Inferior parietal cortex (tissue), 1 donor: ENCODE results near the gene BAG1.

Source experiments
- DNase-seq: peaks from one replicate; pipeline ENCODE4 v3.0.0-alpha.2; 2016; ENCODE audit errors: extremely low spot score

Gene BAG1

DNA sequence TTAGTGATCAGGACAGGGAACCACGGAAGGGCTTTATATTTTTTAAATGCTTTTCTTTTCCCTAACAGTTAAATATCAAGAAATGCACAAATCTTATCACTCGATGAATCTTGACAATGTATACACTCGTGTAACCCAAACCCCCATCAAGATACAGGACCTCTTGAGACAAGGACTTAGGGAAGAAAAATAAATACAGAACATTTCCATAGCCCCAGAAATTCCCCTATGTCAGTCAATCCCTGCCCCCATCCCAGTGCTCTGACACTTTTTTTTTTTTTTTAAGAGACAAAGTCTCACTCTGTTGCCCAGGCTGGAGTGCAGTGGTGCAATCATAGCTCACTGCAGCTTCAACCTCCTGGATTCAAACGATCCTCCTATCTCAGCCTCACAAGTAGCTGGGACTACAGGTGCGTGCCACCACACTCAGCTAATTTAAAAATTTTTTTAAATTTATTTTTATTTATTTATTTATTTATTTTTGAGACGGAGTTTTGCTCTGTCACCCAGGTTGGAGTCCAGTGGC, 21.8 kb downstream of the BAG1 start:
- no peak for DNase-seq

GRCh38 chr9:33241298-33241697, 23.2 kb downstream of the BAG1 start:
- no peak for DNase-seq

GRCh38 chr9:33239921-33240320, 24.6 kb downstream of the BAG1 start, which contains the start of gene SPINK4:
Gene SPINK4, plus strand, starts transcription at chr9:33240167. Its CDS starts 42 bp downstream, at chr9:33240209.
- DNase-seq: no peak

DNA sequence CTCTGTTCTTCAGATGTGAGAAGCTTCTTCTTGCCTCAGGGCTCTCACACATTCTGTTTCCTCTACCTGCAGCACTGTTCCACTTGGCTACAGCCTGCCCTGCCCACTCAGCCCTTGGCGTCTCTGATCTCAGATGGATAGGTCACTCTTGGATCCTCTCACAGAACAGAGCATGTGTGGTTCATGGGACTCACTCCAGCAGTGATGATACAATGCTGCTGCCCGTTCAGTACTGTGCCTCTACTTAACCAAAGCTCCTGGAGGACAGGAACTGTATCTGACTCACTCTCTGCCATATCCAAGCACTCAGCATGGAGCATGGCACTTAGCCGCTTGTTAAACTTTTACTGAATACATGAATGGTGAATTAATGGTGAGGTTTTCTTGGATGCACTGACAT, 27.9 kb downstream of the BAG1 start:
- DNase-seq: no peak

GRCh38 chr9:33234511-33235467, 29.7 kb downstream of the BAG1 start:
- no peak for DNase-seq

DNA sequence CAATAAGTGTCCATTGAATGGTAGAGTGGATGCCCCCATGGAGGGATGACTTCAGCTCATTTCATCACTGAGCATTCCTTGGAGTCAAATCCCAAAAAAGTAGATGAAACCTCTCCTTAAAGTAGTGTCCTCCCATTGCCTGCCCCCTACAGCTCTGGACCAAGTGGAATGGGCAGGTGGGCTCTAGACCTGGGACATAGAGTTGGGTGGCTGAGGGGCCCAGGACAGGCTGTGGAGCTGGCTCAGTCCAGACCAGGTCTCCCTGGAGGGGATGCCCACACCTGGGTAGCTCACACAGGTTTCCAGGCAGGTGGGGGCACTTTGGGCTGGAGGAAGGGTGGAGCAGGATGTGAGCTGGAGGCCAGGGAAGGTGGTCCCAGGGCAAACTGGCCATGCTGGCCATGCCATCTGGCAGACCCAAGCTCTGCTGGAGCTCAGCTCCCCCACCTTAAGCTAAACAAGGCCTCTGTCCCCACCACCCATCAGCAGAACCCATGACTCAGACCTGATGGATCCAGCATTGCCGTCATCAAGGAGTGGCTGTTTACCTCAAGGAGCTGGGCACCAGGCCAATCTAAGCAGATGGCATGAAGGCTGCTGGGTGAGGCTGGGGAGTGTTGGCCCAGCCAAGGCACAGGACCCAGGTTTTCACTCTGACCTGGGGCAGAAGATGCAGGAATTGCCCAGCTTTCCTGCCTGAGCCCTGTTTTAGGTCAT, 30.7 kb downstream of the BAG1 start:
- no peak for DNase-seq

DNA sequence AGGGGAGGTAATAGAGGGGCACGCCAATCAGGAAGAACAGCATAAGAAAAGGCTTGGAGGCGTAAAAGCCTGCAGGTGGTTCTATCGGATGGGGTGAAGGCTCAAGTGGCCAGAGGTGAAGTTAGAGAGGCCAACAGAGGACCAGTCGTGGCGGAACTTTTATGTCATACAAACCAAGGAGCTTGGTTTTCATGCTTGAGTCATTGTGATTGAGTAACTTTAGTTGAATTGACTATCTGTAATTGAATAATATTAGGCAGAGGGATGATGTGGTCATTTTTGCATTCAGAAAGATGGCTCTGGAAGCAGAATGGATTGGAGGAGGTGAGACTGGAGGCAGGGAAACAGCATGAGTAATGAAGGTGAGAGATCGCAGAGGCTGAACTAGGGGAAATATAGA, 31.7 kb downstream of the BAG1 start:
- DNase-seq: no peak

DNA sequence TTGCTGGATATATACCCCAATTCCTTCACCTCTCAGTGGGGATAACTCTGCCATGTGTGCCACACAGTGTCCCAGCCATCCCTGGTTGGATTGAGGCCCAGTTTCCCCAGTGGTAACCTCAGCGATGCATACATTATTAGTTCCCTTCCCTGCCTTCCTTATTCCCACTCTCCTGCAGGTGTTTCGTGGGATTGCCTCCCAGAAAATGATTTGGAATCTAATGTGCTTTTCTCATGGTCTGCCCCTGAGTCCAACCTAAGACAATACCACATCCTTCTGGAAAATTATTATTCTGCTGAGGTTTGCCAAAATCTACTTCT, 32.9 kb downstream of the BAG1 start:
- no peak for DNase-seq

DNA sequence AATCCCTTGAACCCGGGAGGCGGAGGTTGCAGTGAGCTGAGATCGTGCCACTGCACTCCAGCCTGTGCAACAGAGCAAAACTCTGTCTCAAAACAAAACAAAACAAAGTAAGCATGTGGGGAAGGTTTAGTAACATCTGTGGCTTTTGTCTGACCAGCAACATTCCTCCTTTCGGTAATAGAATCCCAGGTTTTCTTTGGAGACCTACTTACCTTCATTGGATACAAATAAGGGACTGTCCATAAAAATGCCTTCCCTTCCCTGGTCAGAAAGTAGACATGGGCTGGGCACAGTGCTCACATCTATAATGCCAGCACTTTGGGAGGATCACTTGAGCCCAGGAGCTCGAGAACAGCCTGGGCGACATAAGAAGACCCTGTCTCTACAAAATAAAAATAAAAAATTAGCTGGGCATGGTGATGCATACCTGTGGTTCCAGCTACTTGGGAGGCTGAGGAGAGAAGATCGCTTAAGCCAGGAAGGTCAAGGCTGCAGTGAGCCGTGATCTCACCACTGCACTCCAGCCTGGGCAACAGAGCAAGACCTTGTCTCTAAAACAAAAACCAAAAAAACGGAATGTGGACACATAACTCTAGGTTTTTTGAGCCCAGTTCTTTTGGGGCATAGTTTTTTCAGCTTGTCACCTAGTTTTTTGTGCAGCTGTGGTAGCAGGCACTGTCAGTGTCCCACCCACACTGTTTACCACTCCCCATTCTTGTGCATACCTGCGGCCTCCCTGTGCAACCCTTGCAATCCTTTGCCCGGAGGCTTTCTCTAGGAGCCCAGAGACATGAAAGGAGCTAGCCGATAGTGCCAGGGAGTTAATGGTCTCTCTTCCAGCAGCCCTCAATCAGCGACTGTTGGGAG, 33.5 kb downstream of the BAG1 start:
- DNase-seq: no peak

DNA sequence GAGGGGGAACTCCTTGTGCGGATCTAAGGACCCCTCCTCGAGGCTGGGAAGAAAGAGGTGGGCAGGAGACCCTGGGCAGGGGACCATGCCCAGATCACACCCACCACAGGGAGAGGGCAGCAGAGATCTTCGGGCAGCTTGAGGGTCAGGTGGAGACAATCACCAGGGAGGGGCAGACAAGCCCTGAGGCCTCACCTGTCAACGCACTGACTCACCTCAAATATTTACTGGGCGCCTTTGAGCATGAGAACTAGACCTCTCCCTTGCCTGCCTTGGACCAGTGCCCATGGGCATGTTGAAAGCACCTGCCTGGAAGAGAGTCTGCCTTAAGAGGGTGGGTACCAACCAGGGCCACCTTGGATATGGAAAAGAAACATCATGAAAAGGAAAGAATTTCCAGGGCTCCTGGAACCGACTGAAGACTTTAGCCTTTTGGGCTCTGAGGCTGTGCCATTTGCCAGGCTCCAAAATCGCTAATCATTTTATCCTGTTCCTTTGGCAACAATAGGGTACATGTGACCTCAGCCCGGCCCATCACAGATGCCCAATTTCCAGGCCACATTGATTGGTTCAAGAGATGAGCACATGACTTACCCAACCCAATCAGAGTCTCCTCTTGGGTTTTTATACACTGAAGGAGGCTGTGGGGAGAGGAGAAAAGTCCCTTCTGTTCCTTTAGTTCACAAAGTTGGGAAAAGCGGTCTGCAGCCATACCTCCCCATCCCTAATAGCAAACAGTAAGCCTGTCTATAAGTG, 35.0 kb downstream of the BAG1 start:
- no peak for DNase-seq

DNA sequence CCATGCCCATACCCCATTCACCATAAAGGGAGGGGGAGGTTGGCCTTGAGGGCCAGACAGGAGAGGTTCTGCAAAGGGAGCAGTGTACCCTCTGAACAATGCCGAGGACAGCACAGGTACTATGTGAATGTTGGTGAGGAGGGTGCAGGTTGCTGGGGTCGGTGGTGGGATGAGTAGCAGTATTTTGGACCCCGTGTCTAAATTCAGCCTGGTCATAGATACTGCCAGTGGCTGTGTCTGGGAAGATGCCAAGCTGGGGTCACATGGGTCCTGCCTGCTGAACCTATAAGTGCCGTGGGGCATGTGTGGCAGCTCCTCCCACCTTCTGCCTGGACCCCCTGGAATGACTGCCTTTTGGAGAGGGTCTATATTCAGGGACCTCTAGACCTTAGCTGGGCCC, 35.9 kb downstream of the BAG1 start:
- no peak for DNase-seq

- no peak for DNase-seq
Observed at GRCh38 chr9:33227741-33228140, 36.8 kb downstream of the BAG1 start.

GRCh38 chr9:33227008-33227398, 37.5 kb downstream of the BAG1 start:
- DNase-seq: no peak

DNA sequence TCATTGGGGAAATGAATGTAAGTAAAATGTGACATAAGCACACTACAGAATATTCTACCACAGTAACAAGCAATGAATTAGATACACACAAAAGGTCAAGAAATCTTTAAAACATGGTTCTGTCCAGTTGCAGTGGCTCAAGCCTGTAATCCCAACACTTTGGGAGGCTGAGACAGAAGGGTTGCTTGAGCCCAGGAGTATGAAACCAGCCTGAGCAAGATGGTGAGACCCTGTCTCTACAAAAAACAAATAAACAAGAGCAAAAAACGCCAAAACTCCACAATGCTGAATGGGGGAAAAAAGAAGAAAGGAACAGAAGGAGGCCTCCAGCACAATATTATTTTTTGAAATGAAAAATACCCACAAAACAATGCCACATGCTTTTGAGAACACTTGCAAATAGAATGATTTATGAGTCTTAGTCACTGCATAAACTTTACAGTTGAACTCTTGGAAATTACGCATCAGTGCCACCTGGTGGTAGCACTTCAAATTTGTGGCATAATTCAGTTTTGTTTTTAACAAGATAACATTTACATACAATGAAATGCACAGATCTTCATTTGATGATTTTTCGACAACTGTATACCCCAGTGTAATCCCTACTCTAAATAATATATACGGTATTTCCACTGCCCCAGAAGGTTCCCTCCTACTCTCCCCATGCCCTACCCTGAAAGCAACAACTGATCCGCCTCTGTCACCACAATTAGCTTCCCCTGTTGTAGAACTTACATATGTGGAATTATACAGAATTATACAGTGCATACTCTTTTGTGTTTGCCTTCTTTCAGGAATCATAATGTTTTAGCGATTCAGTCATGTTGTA, 39.0 kb downstream of the BAG1 start:
- peak; percentile 96 for DNase-seq

GRCh38 chr9:33223696-33224095, 40.8 kb downstream of the BAG1 start:
- DNase-seq: no peak

DNA sequence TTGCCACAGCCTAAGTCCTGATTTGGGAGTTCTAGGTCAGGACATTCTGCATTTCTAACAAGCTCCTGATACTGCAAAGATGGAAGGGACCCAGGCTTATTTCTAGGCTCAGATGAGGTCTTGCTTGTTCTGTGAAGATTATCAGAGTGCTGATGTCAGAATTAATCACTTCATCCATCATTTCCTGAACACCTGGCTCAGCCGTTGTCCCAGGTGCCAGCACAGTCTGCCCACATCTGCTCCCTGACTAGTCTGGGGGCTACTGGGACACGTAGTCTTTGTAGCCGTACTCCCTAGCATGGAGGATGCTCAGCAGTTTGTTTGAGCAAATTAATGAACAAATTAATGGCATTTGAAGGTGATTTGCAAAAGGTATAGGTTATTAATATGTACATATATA, 42.5 kb downstream of the BAG1 start:
- DNase-seq: no peak

- DNase-seq: no peak
Observed at GRCh38 chr9:33221568-33221884, 43.0 kb downstream of the BAG1 start.

DNA sequence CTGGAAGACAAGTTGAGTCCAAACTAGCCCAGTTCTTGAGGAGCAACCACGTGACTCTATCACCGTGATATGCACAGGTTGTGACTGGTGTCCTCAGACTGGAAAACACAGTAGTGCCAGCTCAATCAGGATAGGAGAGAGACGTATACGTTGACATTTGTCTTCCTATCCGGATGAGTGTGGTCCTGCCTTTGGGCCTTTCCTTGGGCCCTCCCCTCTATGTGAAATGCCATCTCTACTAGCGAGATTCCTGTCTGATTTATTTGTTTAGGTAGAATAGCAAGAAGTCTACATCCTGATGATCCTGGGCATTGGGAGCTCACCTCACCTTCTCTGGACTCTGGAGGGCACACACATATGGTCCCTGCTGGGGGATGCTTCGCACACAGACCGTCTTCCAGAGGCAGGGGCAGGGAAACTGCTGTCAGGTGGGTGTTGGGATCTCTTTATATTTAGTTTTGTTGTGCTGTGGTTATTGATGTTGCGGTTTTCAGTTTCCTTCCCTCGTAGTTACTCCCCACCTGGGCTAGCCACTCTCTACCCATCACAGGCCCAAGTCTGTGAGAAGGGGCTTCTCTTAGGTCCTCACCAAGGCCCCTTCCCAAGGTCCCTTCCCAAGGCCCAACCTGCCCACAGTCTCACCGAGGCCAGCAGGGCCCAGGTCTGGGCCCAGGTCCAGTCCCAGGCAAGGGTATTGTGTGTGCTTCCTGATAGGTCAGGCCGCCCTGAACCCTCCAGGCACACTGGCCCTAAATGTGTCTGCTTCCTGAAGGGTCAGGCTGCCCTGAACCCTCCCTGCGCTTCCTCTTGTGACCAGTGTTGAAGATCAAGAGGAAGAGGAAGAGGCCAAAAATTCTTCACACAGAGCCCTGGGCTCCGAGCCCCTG, 43.6 kb downstream of the BAG1 start:
- DNase-seq: no peak

GRCh38 chr9:33211695-33212393, 52.7 kb downstream of the BAG1 start:
- DNase-seq: no peak
